Keratinocyte (primary cell): ENCODE data around the gene DIP2C. TPM values are rescaled to one million over a fixed set of nuclear protein-coding genes. Genes with fewer than 3 reads are reported as not detected.

Experiments
- DNase-seq: peaks from one replicate; pipeline ENCODE4 v3.0.0-alpha.2; 2011; ENCODE audit warnings: low read depth, missing footprints, low spot score
- FAIRE-seq: peaks from 2 replicates; lab custom pipeline; 2011; peaks lifted over from hg19 to GRCh38; lab: Jason Lieb, UNC
- H2AFZ ChIP-seq: 2 replicates; pipeline ENCODE4 v1.6.0; 2012; ENCODE audit warnings: low read length, control low read depth, inconsistent platforms; ENCODE audit not compliant: control insufficient read depth
- H3K27ac ChIP-seq: 2 replicates; pipeline ENCODE4 v1.5.1; 2011; ENCODE audit warnings: low read length; ENCODE audit not compliant: control insufficient read depth, insufficient read depth
- H3K27me3 ChIP-seq: 3 replicates; pipeline ENCODE4 v1.6.0; 2011; ENCODE audit warnings: low read length; ENCODE audit not compliant: control insufficient read depth, insufficient read depth; ENCODE audit errors: extremely low read depth
- H3K36me3 ChIP-seq, 2 experiments: 2 replicates in 1 of 2; 3 replicates in 1 of 2; pipeline ENCODE4 v1.5.1; 2011; ENCODE audit warnings: low read length in 2 of 2, mild to moderate bottlenecking in 1 of 2; ENCODE audit not compliant: control insufficient read depth in 2 of 2, insufficient read depth in 2 of 2; ENCODE audit errors: extremely low read depth in 1 of 2
- H3K4me1 ChIP-seq: 3 replicates; pipeline ENCODE4 v1.5.1; 2011; ENCODE audit warnings: low read length; ENCODE audit not compliant: control insufficient read depth, insufficient read depth; ENCODE audit errors: extremely low read depth
- H3K4me2 ChIP-seq: 3 replicates; pipeline ENCODE4 v1.6.0; 2011; ENCODE audit warnings: low read depth, low read length; ENCODE audit not compliant: control insufficient read depth, insufficient read depth; ENCODE audit errors: extremely low read depth
- H3K4me3 ChIP-seq, 3 experiments: fragments of 200-600 bp in 1 of 3; sonication (generic) in 1 of 3; 2 replicates in 2 of 3; 3 replicates in 1 of 3; pipeline ENCODE4 v1.5.1; 2011 to 2016; ENCODE audit warnings: low read length in 3 of 3, mild to moderate bottlenecking in 3 of 3, control low read depth in 2 of 3, inconsistent platforms in 1 of 3, low read depth in 1 of 3, mixed read lengths in 1 of 3, mixed run types in 1 of 3, moderate library complexity in 1 of 3; ENCODE audit not compliant: control insufficient read depth in 2 of 3, insufficient read depth in 2 of 3; ENCODE audit errors: extremely low read depth in 1 of 3
- H3K79me2 ChIP-seq: 2 replicates; pipeline ENCODE4 v1.6.0; 2012; ENCODE audit warnings: low read length; ENCODE audit not compliant: control insufficient read depth, insufficient read depth
- H3K9ac ChIP-seq: 3 replicates; pipeline ENCODE4 v1.6.0; 2011; ENCODE audit warnings: low read length; ENCODE audit not compliant: control insufficient read depth, insufficient read depth; ENCODE audit errors: extremely low read depth
- H3K9me1 ChIP-seq: 3 replicates; pipeline ENCODE4 v1.6.0; 2011; ENCODE audit warnings: low read length; ENCODE audit not compliant: control insufficient read depth, insufficient read depth; ENCODE audit errors: extremely low read depth
- H3K9me3 ChIP-seq: 2 replicates; pipeline ENCODE4 v1.5.1; 2012; ENCODE audit warnings: low read depth, low read length; ENCODE audit not compliant: control insufficient read depth
- H4K20me1 ChIP-seq: 3 replicates; pipeline ENCODE4 v1.6.0; 2011; ENCODE audit warnings: low read length; ENCODE audit not compliant: control insufficient read depth, insufficient read depth; ENCODE audit errors: extremely low read depth
- CTCF ChIP-seq, 3 experiments: IDR thresholded peaks in 1 of 3; conservative IDR thresholded peaks in 1 of 3; optimal IDR thresholded peaks in 1 of 3; 2 replicates in 2 of 3; 3 replicates in 1 of 3; pipeline versions ENCODE3 to v1.5.1; 2011; ENCODE audit warnings: low read length in 3 of 3, mild to moderate bottlenecking in 3 of 3, moderate library complexity in 2 of 3, control low read depth in 1 of 3, inconsistent platforms in 1 of 3; ENCODE audit not compliant: insufficient read depth in 2 of 3; ENCODE audit errors: extremely low read depth in 1 of 3
- EZH2 ChIP-seq: IDR thresholded peaks from one replicate; pipeline ENCODE4 v1.6.1; 2012; ENCODE audit warnings: inconsistent platforms, mild to moderate bottlenecking, low read length, moderate library complexity
- dilution Hi-C: fragments of 300-500 bp; cut with MboI; formaldehyde crosslinking; loops from one replicate; pipeline ENCODE4 v1.7.0; 2020; ENCODE audit warnings: low sequenced_read_pairs; ENCODE audit not compliant: extremely low pct_ligation_motif_present
- polyA plus RNA-seq, 5 experiments: library from polyadenylated mRNA; depleted of rRNA in 3 of 5; stranded (reverse) in 3 of 5; stranded (forward) in 1 of 5; unstranded in 1 of 5; fragments of >200 nt; gene quantifications; 1 replicate in 1 of 5; 2 replicates in 3 of 5; 3 replicates in 1 of 5; pipeline versions ENCODE4 v1.2.1 to v1.2.3, GENCODE V29; 2011 to 2012; ENCODE audit warnings: missing spikeins in 2 of 5, low read depth in 1 of 5, low replicate concordance in 1 of 5

Gene DIP2C
- polyA plus RNA-seq, 1 donor (not counting 4 experiments of a cell fraction or from before 2014, with no cell fraction given), result 1.3 TPM

GRCh38 chr10:534047-534566, 155.4 kb downstream of the DIP2C start:
- FAIRE-seq, result no peak
- no peak overlapping the region for H3K4me2 ChIP-seq

GRCh38 chr10:533611-534010, 155.9 kb downstream of the DIP2C start:
- no peak overlapping the region for H3K4me3 ChIP-seq
- H3K27me3 ChIP-seq, result no peaks in the 10 kb centered on the region
- dilution Hi-C loops, result no loop called here
- no peak overlapping the region for H3K9ac ChIP-seq
- no peak for TF ChIP-seq EZH2
- TF ChIP-seq CTCF (optimal IDR thresholded peaks at IDR 0.05 in 1 of 3, IDR thresholded peaks at IDR 0.05 in 1 of 3, conservative IDR thresholded peaks at IDR 0.05 in 1 of 3; ENCODE audit: extremely low read depth in 1 of 3, insufficient read depth in 2 of 3, low read length in 3 of 3), result no peak
- no peaks in the 10 kb centered on the region for H3K36me3 ChIP-seq
- FAIRE-seq (no peak), DNase-seq (no peak)
- H3K4me2 ChIP-seq, result no peak overlapping the region
- no peaks in the 10 kb centered on the region for H3K9me3 ChIP-seq
- no peaks in the 10 kb centered on the region for H3K79me2 ChIP-seq
- H3K9me1 ChIP-seq, result no peaks in the 10 kb centered on the region
- H3K27ac ChIP-seq, result no peak overlapping the region
- no peaks in the 10 kb centered on the region for H3K4me1 ChIP-seq
- no peak overlapping the region for H2AFZ ChIP-seq
- H4K20me1 ChIP-seq, result no peaks in the 10 kb centered on the region

More at GRCh38 chr10:534047-534566, 155.4 kb downstream of the DIP2C start:
- no peaks in the 10 kb centered on the region for H3K36me3 ChIP-seq
- DNase-seq, result no peak
- H3K9me1 ChIP-seq, result no peaks in the 10 kb centered on the region
- no peaks in the 10 kb centered on the region for H4K20me1 ChIP-seq
- TF ChIP-seq CTCF (optimal IDR thresholded peaks at IDR 0.05 in 1 of 3, IDR thresholded peaks at IDR 0.05 in 1 of 3, conservative IDR thresholded peaks at IDR 0.05 in 1 of 3; ENCODE audit: extremely low read depth in 1 of 3, insufficient read depth in 2 of 3, low read length in 3 of 3) (no peak), EZH2 (no peak)
- H3K9me3 ChIP-seq, result no peaks in the 10 kb centered on the region
- H3K79me2 ChIP-seq, result no peaks in the 10 kb centered on the region
- H3K9ac ChIP-seq, result no peak overlapping the region
- H3K4me1 ChIP-seq, result no peaks in the 10 kb centered on the region
- H3K27me3 ChIP-seq, result no peaks in the 10 kb centered on the region
- no peak overlapping the region for H3K27ac ChIP-seq
- H3K4me3 ChIP-seq, result no peak overlapping the region
- dilution Hi-C loops, result no loop called here
- no peak overlapping the region for H2AFZ ChIP-seq
